Right hindlimb (tissue), 1 donor: ENCODE results near the gene MLLT6.

Experiments used
- DNase-seq: peaks from one replicate; pipeline ENCODE4 v3.0.0-alpha.2; 2018

Gene MLLT6

DNA sequence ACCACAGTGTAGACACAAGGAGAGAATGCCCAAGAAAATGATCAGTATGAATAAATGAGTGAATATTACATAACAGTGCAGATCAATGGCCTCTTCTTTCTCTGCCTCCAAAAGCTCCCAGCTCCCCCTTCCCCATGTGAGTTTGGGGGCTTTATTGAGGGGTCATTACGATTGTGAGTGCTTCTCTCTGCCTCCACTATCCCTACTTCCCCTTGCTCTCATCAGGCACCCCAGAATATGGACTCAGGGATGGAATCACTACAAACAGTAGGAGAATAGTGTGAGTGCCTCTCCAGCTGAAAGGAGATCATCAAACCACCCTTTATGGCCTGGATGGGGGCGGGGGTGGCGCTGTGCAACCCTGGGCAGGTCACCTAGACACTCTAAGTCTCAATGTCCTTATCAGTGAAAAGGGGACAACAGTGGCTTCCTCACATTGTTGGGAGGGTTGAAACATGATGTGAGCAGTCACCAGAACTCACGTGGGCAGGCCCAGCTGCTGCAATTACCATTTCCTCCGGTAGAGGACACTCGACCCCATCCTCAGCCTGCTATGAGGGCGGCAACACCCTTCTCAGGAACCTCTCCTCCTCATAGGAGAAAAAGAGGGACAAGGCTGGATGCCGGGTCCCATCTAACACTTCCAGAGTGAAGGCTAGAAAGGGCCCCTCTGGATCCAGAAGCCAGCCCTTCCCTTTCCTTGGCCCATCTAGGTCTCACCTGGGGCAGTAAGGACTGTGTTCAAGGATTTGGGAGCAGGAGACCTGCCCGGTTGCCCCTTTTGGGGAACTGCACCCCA is 28.2 kb upstream of the MLLT6 start:
- peak; percentile 89 for DNase-seq

- no peak for DNase-seq
Observed at GRCh38 chr17:38677819-38678218, 27.3 kb upstream of the MLLT6 start.

GRCh38 chr17:38681096-38681495 is 24.0 kb upstream of the MLLT6 start:
- no peak for DNase-seq

- peak; percentile 44 for DNase-seq
Observed at GRCh38 chr17:38685491-38685890, 19.6 kb upstream of the MLLT6 start.

GRCh38 chr17:38687286-38687685 is 17.8 kb upstream of the MLLT6 start:
- DNase-seq: no peak

DNA sequence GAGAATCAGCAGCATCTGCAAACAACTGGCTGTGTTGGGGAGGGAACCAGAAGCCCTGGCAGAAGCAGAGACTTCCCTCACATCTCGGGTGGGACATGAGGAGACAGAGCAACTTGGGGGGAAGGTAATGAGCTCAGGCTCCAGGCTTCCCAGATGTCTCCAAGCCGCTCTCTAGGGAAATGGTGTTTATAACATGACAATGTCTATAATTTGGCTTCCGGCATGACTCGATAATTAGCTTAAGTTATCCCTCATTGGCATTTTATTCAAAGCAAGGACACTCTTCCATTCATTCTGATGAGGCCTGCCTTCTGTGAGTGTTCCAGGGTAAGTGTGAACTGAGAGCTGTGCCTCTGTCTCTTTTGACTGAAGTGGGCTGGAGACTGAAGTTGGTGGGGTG is 14.7 kb upstream of the MLLT6 start:
- DNase-seq: no peak

DNA sequence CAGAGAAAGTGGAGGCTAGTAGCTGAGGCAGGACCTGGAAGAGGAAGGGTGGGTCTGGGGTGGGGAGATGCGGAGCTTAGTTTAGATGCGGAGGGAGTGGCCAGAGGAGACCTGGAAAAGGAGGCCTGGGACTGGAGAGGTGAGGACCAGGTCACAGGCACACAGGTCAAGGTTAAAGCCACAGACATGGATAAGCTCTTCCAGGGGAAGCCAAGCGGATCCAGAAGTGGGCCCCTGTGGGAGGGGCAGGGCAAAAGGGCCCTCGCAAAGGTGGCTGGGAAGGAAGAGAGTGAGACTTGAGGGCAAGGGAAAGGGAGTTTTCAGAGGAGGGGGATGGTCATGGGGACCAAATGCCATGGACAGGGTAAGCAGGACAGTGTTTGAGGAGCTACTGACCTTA is 13.9 kb upstream of the MLLT6 start:
- DNase-seq: no peak

- peak; percentile 93 for DNase-seq
Observed at GRCh38 chr17:38693700-38694329, 11.3 kb upstream of the MLLT6 start.

- no peak for DNase-seq
Observed at GRCh38 chr17:38697061-38697820, 7.8 kb upstream of the MLLT6 start.

- DNase-seq: no peak
Observed at GRCh38 chr17:38698760-38699159, 6.3 kb upstream of the MLLT6 start.

DNA sequence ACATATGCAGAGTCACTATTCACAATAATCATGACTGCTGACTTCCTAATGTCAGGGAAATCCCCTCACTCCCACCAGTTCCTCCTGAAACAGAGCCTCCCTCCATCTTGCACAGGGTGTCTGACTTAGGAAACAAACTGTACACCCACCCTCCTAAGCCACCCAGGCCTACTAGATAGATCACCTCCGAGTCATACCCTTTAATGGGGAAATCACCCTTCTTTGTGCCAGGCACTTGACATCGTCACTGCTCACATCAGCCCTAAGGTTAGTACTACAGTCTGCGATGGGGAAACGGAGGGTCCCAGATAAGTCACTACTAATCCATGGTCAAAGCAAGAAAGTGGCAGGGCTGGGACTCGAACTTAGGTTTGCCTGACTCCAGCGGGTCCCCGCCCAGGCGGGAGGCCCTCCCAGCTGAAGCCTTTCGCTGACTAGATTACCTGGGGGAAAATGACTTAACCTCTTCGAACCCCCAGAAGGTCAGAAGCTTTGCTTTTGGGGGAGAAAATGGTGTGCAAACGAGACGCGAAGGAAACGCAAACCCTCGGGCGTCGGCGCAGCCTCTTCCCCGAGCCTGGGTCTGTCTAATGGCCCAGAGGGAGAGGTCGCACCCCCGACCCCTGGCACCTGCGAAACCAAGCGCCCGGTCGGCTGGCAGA is 3.4 kb upstream of the MLLT6 start:
- DNase-seq: no peak

- DNase-seq: peak; percentile 94
Observed at GRCh38 chr17:38702166-38702915, 2.7 kb upstream of the MLLT6 start.

GRCh38 chr17:38702916-38703741 is 1.9 kb upstream of the MLLT6 start:
- no peak for DNase-seq

DNA sequence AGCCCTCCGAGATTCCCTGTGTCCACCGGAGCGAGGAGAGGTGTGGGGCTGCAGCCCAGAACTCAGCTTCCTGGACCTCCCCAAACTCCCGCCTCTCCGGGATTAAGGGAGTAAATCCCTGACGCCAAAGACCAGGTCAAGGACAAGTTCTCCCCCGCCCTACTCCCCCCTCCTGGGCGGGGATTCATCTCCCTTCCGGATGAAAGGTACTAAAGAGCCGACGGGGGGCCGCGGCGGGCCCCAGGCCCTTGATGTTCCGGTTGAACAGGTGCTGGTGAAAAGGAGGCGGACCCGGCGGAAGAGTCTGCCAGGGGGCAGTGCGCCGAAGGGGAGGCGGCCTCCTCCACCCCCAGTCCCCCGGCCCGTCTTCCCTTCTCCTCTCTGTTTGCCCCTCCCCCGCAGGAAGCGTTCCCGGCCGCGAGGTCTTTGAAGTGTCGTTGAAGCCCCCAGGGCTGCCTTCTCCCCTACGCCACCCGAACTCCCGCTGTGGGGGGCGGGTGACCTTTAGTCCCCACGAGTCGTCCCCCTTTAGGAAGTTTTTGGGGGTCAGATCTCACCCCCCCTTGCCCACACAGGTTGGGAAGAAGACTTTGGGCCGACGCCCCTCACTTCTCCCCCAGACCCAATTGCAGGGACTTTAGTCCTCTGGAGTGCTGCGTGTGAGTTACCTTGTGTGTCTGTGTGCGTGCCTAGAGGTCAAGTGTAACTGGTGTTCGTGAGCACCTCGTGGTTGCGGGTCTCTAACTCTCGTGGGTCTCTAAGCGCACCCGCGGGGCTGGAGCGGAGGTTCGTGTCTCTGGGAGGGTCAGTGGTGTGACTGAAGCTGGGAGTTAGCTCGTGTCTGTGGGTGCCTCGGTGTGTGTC is 1.1 kb upstream of the MLLT6 start:
- DNase-seq: peak; percentile 72

GRCh38 chr17:38705523-38705802 is 390 bp downstream of the MLLT6 start:
- no peak for DNase-seq

DNA sequence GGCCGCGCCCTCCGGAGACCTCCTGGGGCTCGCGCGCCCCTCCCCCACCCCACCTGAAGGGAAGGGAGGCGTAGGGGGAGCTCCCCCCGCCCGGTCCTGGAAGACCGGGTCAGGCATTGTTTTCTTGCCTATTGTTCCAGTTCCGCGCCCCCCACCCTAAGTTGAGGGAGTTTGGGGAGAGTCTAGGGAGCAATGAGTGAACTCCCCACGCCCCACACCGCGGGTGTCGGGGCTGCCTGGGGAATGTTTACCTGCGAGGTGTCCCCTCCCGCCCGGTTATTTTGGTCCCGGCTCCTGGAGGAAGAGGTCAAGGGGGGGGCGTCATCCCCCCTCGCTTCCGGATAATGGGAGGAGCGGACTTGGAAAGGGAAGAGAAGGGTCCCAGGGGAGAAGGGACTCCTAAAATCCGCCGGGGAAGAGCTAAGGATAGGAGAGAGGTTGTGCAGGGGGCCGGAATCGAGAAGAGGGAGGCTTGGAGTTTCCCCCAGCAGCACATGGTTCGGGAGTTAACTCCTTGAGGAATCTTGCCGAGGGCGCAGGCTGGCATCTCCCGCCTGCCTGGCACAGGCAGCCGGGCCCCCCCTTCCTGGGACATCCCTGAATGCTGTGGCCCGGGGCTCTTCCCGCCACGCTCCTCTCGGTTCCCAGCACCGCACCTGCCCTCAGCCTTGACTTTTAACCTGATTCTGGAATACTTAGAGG is 881 bp downstream of the MLLT6 start:
- DNase-seq: peak; percentile 63

- no peak for DNase-seq
Observed at GRCh38 chr17:38706505-38707216, 1.6 kb downstream of the MLLT6 start.

GRCh38 chr17:38707678-38708351 is 2.7 kb downstream of the MLLT6 start:
- DNase-seq: no peak
